HG03442 (cell line): Measurements from ENCODE around the gene PIEZO2.
"Not testable (repeated sequence)": the region's sequence is repeated elsewhere in the genome, so short reads cannot be mapped to it uniquely, and the experiment has no call there.

ENCODE experiments used
- ATAC-seq: cut with Tn5 transposase; IDR thresholded peaks from one replicate; pipeline ENCODE4 v1.9.1; 2021; ENCODE audit warnings: mild to moderate bottlenecking, moderate library complexity; ENCODE audit not compliant: unreplicated experiment

PIEZO2 gene

DNA sequence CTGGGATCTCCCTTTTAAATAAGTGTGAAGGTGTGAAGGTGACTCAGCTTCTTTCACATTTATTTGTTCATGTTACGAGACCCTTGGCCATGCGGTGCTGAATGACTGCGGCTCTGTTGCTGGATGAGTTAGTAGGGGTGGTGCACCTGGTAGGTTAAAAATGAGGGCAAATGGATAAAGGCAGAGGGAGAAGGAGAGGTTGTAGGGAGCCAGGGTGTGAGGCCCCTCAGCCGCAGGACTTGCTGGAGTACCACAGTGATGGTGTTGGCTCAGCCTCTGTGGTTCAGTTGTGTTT, 459.4 kb downstream of the PIEZO2 start:
- no peak for ATAC-seq

DNA sequence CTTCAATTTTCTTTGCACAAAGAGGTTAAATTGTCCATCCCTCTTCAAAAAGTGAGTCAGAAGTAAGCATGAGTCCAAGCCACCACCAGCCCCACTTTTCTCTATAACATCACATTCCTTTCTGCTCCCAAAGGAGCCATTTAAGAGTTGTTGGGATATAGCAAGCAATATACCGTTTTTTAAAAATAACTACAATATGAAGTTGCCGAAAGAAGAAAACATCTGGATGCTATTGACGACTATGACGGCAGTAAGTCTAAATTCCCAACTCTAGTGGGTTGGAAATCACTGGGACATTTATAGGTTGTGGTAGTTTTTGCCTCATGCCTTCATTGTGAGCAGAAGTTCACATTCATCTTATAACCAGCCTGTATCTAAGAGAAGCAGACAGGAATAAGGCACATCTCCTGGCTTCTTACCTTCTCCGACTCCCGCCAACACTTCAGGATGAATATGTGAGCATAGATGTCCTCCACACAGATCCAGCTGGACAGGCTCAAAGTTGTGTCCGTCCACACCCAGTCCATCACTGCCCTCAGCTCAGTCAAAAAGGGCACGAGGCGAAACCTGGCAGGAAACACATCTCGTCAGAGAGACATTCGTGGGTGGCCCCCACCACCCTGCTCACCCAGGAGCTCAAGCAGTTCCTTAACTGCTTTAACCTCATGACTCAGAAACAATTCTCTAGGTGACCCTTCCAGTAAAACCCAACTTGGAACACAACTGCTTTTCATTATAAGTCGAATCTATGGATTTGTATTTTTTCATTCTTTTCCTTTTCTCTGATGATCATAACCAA, 459.9 kb downstream of the PIEZO2 start:
- no peak for ATAC-seq

DNA sequence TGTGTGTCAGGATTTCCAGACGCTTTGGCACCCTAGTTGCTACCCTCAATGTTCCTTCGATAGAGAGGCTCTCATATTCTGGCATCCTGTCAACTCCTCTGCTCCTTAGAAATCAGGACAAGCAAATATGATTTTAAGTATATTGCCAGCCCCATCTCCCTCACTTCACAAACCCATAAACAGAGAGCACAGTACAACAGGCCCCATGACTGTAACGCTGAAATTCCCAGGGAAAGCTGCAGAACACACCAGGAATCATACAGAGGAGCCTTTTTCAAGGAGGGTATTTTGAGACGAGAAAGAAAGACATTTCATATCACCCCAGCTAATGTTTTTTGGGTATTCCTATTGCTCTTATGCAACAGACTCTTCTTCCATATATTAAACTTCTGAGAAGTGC, 460.6 kb downstream of the PIEZO2 start:
- no peak for ATAC-seq

DNA sequence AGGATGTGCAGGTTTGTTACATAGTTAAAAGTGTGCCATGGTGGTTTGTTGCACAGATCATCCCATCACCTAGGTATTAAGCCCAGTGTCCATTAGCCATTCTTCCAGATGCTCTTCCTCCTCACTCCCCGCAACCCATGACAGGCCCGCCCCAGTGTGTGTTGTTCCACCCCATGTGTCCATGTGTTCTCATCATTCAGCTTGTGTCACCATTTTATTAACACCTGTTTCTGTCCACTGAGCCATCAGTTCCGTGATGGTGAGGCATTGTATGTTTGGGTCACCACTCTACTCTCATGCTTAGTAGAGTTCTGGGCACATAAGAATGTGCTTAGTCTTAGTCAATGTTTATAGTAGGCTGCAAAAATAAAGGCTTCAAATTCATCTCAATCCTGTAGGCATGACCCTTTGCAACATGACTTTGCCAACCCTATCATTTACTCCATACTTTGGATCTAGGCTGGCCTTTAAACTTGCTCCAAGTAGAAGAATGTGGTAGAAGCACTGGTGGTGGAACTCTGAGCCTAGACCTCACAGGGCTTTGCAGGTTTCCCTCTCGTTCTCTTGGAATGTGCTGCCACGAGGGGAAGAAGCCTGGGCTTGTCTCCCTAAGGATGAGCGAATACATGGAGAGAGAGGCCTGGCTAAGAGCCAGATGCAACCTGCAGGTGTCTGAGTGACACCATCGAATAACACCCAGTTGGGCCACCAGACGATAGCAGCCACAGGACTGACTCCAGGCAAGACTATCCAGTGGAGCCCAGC, 462.0 kb downstream of the PIEZO2 start:
- ATAC-seq: no peak

DNA sequence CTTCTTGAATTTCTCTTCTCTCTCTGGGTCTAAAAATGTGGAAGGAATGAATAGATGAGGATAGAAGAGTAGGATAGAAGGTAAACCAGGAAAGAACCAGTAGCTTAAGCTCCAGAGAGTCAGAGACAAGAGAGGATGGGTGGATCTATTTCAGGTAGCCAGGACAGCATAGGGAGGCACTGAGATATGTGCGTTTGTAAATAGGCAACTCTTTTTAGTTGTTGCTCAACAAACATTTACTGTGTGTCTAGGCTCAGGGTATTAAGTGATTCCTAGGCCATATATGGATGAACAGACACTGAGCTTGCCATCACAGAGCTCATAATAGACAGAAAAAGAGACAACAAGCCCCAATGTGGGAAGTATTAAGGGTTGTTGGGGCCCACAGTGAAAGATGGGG, 463.1 kb downstream of the PIEZO2 start:
- no peak for ATAC-seq

DNA sequence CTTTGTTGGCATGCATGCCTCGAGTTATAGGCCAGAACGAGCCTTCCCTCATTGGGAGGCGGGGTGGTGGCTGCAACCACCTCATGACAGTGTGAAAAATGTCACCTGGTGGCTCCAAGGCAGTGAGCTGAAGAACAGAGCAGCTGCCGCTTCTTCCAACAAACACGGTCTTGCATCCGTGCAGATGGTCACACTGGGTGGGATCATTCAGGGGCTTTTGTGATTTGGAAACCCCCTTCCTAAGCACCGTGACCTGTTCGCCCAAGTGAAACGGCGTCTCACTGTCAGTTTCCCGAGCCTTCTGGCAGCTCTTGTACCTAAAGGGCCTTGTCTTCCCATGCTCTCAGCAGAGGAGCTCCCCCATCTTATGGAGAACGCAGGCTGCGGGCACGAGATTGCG, 463.9 kb downstream of the PIEZO2 start:
- no peak for ATAC-seq

DNA sequence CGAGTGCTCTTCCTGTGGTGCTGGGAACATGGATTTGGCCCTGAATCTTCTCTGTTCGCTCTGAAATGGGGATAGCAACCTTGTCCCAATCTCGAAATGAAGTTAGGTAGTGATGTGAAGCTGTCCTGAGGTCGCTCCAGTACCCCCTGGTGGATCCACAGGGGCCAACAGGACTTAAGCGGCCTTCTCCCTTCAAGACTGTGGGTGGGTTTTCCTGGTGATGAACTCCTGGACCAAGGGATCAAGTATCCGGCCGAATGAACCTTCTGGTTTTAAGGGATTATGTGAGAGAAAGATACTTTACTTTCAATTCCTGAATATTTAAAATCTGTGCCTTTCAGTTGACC, 467.0 kb downstream of the PIEZO2 start:
- ATAC-seq: no peak

DNA sequence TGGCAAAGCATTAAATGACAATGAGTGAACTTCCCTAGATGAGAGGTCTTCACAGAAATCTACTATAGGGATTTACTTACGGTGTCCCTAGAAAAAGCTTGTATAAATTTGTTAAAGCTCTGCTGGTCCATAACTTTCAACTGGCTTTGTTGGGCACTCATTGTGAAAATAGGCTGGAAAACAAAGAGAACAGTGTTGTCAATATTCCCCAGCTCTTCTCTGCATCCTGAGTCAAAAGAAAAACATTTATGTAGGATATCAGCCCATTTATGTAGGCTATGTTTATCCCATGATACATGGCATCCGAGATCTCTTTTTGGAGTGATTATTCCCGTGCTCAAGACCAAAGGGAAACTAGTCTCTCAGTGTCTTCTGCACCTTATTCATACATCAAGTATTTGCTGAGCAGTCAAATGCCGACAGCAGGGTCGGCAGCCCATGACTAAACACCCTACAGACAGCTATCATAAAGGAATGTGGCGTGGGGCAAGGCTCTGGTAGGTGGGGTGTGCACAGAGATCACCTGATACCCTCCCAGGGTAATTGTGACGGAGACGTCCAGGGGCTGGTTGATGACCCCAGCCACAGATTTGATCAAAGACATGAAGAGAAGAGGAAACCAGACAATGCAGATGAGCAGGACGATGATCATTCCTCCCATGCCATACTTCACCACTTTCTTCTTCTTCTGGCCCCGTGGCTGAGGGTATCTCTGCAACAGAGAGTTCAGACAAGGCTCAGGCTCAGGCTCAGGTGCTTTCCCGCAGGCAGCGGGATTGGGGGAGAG, 467.6 kb downstream of the PIEZO2 start:
- no peak for ATAC-seq

DNA sequence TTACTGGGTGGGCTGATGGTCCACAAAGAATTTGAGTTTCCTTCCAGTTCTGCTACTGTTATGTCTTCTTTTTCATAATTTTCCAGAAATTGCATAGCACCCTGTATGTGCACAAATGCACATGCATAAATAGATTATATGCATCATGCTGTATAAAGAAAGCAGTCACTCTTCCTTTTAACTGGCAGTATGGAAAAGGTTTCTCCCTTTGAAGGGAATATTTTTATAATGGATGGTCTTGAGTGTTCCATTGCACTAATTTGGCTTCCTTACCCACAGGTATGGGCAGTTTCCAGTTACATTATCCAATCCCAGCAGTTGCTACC, 469.1 kb downstream of the PIEZO2 start:
- ATAC-seq: no peak

DNA sequence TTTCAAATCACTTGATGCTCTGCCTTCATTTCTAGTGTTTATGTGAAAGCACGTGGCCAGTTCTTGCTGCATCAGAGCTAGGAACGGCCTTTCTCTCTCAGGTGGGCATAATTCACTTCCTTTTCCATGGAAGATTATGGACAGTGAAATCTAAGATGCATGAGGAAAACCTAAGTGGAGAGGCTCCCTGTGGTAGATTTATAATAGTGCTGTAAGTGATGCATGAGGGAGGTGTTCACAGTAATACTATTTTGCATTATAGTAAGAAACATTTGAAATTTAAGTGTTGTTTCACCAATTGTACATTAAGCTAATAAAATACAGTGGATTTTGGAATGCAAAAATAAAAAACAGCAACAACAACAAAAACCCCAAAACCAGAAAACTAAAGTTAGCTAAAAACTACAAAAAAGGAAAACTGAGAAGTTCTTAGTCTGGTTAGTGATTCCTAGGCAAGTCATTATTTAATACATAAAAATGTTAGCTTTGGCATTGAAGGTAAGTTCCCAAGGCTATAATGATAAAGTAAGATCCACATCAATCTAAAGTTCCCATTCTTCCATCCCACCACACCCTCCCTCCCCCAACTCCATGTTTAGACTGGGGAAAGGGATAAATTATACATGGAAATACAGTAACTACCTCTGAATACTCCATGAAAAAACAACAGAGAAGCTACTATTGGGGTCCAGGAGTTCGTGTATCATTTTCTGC, 469.7 kb downstream of the PIEZO2 start:
- ATAC-seq: no peak

DNA sequence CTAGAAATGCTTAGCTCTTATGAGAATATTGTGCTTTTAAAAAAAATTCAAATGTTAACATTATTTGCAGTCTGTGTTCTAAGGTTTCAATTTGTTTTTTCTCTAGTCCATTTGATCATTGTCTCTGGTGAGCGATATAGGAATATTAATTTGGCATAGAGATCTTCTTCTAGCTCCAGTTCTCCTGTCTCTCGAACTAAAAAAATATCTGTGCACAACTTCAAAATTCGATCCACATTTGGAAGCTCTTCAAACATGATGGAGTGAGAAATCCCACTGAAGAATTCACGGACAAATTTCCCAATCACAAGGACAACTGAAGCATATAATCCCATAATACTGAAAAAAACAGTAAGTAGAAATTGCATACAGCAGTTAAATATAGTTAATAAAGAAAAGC, 477.9 kb downstream of the PIEZO2 start:
- no peak for ATAC-seq

DNA sequence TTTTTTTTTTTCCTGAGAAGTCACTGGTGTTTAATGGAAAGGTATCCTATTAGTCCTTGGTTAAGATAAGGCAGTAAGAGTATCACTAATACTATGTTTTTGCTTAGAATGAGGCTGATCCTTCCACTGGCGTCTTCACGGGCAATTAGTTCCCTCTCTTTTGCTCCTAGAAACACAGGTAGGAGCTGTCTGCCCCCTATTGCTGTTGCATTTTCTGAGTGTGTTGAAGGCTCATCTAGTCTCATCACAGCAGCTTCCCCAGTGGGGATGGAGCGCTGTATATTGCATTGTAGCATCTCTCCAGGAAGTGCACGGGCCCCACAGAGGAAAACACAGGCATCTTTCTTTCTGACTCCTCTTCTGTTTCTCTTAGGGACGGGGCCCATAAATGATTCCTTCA, 478.5 kb downstream of the PIEZO2 start:
- no peak for ATAC-seq

DNA sequence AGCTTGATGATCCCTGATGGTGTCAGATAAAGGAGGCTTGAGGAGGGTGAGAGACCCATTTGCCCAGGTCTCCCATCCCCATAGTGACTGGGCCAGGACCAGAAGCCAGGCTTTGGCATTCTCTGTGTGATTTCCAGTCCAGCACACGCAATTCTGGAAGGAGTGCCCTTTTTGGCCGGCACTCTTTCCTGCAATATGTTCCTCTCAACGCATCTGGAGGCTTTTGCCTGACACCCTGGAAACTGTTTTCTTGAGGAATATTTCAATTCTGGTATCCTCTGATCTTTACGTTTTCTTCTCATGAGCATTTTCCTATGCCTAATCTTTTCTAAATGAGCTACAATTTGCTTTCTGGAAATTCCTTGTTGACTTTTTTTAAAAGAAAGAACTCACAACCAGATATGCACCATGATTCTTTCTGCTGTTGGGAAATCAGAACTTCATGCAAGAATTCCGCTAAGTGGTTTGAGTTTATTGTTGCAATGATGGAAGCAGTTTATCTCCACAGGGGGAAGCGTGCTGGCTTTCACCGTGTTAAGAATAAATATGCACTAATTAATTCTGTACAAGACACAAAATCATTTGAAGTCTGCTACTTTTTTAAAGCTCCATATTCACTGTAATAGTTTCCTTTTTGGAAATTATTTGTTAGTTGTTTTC, 479.8 kb downstream of the PIEZO2 start:
- ATAC-seq: no peak

DNA sequence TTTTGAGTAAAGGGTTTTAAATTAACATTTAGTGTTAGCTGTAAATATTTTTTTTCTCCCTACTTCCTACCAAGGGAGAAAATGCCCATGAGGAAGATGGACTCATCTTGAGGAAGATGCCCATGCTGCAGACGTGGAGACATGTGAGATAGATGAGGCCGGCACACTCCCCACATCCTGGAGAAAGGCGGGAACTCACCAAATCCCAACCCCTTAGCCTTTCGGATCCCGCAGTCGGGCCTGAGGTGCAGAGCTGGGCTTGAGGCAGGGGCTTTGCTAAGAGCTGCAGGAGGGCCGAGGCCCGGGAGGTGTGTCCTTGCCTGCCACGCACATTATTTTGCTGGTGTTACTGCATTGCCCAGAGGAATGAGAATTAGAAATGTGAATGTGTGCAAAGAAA, 485.6 kb downstream of the PIEZO2 start:
- no peak for ATAC-seq

DNA sequence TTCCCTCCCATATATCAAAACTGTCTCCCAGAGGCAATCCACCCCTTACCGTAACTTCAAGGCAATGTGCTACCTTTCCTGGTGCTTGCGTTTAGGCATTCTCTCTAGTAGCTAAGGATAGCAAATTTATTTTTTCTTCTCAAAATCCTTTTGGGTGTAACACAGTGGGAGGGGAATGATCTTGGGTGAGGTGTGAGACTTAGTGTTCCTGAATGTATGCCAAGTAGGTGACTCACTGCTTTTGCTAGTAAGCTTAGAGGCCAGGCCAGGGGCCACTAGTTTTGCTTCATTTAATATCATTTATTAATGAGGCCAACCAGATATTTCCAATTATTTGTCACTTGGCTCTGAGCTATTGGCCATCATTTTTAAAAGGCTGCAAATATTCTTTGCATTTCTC, 488.1 kb downstream of the PIEZO2 start:
- ATAC-seq: no peak

DNA sequence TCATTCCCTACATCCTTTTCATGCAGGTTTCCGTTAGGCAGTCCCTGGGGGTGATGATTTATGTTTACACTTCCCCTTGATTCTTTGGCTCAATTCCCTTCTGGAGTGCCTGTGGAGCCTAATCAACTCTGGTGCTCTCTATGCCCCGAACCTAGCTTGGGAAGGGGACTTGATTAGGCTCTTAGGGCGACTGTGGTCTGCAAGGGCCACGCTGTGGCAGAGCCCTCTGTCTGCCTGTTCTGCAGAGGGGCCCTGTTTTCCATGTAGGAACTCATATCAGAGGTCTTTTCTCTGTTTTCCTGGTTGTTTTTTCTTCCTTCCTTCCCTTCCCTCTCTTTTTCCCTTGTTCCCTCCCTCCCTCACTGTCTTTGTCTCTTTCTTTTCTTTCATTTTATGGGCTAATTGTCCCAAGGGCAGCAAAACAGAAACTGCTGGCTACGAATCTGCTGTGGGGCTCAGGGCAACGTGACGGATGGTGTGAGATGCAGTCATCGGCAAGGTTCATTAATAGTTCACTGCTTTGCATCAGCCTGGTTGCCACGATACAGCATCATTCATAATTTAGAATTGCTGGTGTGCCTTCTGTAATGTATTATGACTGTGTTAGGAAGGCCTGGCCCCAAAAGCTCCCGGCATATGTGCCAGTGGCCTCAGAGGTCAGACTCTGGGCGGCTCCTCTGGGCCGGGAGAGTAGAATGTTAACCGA, 489.0 kb downstream of the PIEZO2 start:
- ATAC-seq: no peak

DNA sequence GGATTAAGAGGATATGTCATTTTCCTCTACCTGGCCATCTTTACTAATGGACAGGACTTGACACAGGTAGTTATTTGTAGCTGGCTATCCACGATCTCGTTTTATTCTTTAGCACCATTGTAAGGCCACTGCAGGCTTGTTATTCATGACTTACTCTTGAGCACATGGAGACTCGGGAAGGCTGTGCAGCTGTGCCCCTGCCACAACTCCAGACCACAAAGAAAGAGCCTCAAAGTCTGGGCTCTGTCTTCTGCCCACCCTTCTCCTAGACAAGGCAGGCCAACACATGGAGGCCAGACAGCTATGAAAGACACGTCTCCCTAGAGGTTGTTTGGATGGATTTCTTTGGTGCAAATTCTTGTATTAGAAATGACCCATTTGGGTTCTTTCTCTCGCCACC, 489.8 kb downstream of the PIEZO2 start:
- ATAC-seq: no peak

DNA sequence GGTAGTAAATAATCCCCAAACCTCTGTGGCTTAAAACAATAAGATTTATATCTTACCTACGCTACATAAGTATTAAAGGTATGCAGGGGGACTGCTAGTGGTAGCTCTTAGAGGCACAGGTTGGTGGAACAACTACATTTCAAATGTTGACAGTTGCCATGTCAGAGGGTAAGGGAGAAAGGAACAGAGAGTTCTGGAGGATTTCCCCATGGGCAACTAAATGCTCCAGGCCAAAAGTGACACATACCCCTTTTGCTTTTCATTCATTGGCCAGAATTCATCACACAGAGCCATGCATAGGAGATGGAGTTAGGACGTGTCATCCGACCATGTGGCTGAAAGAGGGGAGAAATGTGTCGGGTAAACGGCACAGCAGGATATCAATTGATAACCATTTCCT, 490.4 kb downstream of the PIEZO2 start:
- ATAC-seq: no peak

DNA sequence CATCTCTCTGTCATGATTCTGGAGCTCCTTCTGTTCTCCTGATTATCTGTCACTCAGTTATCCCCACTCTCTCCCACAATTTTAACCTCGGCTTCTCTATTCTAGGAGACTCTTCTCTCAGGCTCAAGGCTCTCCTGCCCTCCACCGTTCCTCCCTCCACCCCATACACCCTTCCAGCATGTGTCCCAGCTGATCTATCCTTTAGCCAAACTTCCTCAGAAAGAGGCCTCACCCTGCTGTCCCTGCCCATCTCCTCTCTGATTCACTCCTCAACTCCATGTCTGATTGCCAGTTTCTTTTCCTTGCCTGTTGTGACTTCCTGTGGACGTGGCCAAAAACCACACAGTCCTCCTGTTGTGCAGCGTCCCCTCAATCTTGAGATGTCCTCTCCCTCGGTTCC, 505.4 kb downstream of the PIEZO2 start:
- not testable (repeated sequence) for ATAC-seq

DNA sequence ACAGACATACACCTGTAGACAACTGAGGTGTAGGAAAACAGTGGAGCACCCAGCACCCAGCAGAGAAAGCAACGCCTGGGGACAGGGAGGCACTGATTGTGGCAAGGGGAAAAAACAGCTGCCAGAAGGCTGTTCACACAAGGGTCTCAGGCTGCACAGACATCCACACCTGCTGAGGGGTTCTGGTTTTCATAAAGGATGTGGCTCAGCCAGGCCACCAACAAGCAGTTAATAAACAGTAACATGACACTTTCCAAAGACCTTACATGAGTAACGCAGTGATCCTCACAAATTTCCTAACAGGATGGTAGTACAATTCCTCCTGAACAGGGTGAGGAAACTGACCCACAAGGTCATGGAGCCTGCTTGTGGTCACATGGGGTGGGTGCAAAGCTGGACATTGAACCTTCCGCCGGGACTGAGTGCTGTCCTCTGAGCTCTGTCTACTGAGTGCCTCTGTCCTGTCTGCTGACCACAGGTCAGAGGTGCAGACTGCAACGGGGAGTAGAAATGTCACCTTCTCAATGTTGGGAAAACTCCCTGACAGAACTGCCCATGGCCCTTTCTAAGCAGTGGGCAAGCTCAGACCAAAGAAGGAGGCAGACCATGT, 506.3 kb downstream of the PIEZO2 start:
- not testable (repeated sequence) for ATAC-seq
